Left ventricle myocardium superior (tissue), 1 donor: Measurements from ENCODE around the gene AP3S2. TPM values are rescaled to one million over a fixed set of nuclear protein-coding genes. Genes with fewer than 3 reads are reported as not detected.
"Not testable (repeated sequence)": the region's sequence is repeated elsewhere in the genome, so short reads cannot be mapped to it uniquely, and the experiment has no call there.

Source experiments
- ATAC-seq: fragments of 200-7000 bp; cut with Tn5 transposase; one replicate; pipeline ENCODE4 v1.9.1; 2020; ENCODE audit warnings: mild to moderate bottlenecking, moderate library complexity
- DNase-seq: peaks from one replicate; pipeline ENCODE4 v3.0.0-alpha.2; 2020
- intact Hi-C: fragments of 100-400 bp; cut with micrococcal nuclease; formaldehyde crosslinking; loops from one replicate; pipeline ENCODE4 v1.11.0; 2022
- total RNA-seq: library from RNA; stranded (reverse); fragmentation: NEBNext Ultra II Directional; extraction: Animal tissue kit (Norgen Biotek cat#: 25700); gene quantifications from one replicate; pipeline ENCODE4 v1.2.1, GENCODE V29; 2021
- donor health status: DM: no; HTN: yes; CAD: no; lungs with severe emphysema.

The AP3S2 gene
- total RNA-seq, 1 donor from 2014 or later = 46.6 TPM

- intact Hi-C loops = no loop called here
- ATAC-seq (no peak), DNase-seq (no peak)
Observed at GRCh38 chr15:89841962-89842361, 51.8 kb downstream of the AP3S2 start.

DNA sequence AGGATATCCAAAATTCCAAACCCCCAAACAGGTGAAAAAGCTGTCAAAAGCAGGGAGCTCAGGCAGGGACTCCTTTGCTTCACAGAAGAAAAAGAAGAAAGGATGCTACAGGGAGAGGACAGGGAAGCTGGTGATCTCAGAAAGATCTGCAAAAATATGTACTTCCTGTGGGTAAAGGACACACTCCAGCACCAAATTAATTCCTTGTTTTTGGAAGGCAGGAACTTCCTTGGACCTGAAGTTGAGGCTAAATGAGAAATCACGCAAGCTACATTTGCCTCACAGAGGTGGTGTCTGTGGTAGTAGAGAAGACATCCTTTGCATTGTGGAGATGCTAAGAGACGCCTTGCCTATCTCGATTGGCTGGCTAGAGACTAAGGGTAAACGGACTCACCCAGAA, 52.5 kb downstream of the AP3S2 start:
- DNase-seq = no peak
- ATAC-seq = no peak
- intact Hi-C loops = no loop called here

DNA sequence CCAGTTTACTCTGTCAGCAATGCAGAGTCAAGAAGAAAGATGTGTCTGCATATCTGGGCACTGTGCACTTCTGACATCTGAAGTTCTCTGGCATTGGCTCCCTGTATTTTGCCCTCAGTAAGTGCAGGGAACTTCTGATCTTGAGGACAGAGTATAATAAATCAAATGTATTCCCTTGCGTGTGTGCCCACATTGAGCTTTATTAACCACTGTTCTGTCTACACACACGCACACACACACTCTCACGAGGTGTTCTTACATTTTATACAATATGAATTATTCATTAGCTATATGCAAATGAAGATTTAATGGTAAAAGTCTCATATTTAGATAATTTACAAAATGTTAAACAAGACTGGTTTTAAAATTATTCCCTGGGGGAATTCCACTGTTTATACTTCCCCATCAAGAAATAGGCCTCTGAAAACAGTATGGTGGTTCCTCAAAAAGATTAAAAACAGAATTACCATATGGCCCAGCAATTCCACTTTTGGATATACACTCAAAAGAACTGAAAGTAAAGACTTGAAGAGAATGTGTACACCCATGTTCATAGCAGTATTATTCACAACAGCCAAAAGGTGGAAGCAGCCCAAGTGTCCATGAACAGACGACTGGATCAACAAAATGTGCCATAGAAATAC, 54.5 kb downstream of the AP3S2 start:
- intact Hi-C loops = no loop called here
- ATAC-seq = no peak
- DNase-seq = no peak

- DNase-seq (no peak), ATAC-seq (peak; percentile 30)
- intact Hi-C loops = no loop called here
Observed at GRCh38 chr15:89837830-89838178, 56.0 kb downstream of the AP3S2 start.

DNA sequence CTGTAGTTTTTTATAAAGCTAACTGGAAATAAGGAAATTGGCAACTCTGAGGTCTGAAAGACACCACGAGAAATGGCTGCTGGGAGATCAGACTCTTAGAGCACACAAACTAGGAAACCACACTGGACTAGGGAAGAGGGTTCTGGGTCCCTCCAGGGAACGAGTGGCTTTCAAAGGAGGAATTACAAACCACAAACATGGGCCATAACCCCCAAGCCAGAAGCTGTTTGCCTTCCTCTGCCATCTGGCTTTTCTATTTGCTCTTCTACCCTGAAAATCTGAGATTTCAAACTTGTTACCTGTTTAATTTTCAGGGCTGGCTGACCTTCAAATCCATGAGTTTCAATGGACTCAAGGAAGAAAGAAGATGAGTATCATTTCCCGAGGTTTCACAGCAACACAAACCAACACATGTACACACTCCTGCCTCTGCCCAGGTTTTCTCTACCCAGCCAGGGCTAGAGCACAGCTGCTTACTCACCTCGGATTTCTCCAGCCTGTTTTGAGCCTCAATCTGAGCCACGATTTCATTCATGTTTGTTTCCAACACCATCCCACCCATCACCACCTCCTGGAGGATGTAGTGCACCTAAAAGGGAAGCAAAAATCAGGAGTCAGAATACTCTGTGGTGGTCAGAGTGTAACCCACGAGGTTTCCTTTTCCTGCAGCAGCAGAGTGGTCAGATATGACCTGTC, 56.5 kb downstream of the AP3S2 start:
- DNase-seq = no peak
- intact Hi-C loops = no loop called here
- ATAC-seq = peak; percentile 44

DNA sequence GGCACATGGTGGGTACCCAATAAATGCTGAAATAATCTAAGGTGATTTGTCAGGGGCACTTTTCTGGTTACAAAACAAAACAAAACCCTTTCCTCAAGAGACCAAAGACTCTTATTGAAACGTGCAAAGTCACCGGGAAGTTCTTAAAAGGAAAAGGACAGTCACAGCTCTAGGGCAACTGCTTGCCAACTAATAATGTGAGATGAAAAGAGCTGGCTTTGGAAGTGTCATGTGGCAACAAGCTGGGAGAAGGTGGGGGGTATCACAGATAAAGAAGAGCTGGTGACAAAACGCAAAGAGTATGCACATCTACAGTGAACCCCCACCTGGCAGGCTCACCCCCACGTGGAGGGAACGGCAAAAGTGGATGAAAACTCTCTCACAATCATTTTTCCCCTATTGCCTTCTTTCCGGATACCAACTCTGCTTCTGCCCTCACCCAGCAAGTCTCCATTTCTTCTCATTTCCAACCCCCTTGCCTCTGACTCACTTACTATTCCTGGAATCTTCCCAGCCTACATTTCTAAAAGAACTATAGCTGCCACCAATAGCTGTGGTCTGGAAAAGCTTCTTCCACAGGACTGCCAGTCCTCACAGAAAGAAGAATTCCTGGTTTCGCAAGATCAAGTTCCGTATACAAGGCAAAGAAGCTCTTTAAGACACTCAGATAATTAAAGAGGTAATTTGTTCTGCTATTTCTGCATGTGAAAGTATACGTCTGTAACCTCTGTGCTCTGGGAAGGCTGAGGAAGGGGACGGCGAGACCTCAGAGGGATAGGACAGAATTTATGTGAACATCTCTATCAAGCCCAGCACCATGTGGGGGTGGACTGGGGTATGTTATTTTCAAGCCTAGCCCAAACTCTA, 57.3 kb downstream of the AP3S2 start:
- no peak for DNase-seq
- intact Hi-C loops = no loop called here

DNA sequence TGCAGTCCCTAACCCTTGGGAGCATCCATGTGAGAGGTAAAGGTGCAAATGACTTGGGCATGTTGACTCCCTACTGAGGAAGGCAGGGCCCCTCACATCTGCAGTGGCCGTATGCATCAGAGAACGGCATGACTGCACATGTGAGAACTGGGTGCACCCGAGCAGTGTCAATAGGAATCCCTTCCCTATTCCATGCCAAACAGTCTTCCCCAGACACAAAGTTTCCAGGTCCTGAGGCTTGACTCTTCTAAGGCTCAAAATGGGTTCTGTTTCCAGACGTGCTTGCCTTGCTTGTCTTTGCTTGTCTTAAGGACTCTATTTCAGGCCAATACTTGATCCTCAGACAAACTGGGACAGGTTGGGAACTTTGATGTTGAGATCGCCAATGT, 58.6 kb downstream of the AP3S2 start:
- ATAC-seq (no peak), DNase-seq (no peak)
- intact Hi-C loops = no loop called here

More for the DNA sequence above, 57.3 kb downstream of the AP3S2 start:
- peak; percentile 77 for ATAC-seq

DNA sequence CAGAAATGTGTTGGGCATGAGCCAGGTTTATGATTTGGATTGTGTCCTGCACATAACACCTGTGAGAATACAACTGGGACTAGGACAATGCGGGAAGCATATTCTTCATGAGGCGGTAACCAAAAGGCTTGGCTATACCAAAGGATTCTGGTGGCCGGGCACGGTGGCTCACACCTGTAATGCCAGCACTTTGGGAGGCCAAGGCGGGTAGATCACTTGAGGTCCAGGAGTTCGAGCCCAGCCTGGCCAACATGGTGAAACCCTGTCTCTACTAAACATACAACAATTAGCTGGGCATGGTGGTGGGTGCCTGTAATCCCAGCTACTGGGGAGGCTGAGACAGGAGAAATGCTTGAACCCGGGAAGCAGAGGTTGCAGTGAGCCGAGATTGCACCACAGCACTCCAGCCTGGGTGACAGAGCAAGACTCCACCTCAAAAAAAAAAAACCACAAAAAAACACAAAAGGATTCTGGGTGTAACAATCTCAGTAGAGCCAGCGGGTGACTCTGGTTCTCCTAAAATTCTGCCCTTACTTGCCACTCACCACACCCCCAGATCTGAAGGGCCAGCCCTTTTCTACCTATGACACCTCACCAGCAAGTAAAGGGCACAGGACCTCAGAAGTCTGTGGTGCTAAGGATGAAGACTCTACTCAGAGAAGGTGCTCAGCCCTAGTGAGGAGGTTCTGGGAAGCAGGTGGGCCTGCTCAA, 59.2 kb downstream of the AP3S2 start:
- not testable (repeated sequence) for ATAC-seq

DNA sequence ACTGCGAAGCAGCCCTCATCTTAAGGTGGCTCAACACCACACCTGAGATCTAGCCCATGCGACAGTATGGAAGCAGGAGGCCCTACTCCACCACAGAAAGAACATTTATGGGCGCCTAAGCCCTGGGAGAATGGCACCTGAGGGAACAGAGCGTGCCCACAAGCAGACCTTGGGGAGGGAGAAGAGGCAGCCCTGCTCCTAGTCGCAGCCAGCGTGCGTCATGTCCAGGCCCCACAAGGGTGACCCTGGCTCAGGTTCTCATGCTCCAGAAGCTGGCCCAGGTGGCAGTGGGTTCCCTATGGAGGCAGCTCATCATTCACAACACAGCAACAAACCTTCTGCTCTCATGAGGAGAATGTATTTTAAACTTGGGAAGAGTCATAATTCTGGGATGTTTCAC, 59.8 kb downstream of the AP3S2 start:
- DNase-seq (no peak), ATAC-seq (no peak)
- intact Hi-C loops = no loop called here

More for the DNA sequence above, 59.2 kb downstream of the AP3S2 start:
- intact Hi-C loops, DNase-seq: not testable (repeated sequence)

- intact Hi-C loops = no loop called here
- DNase-seq = no peak
- ATAC-seq = no peak
Observed at GRCh38 chr15:89830639-89831038, 63.2 kb downstream of the AP3S2 start.

DNA sequence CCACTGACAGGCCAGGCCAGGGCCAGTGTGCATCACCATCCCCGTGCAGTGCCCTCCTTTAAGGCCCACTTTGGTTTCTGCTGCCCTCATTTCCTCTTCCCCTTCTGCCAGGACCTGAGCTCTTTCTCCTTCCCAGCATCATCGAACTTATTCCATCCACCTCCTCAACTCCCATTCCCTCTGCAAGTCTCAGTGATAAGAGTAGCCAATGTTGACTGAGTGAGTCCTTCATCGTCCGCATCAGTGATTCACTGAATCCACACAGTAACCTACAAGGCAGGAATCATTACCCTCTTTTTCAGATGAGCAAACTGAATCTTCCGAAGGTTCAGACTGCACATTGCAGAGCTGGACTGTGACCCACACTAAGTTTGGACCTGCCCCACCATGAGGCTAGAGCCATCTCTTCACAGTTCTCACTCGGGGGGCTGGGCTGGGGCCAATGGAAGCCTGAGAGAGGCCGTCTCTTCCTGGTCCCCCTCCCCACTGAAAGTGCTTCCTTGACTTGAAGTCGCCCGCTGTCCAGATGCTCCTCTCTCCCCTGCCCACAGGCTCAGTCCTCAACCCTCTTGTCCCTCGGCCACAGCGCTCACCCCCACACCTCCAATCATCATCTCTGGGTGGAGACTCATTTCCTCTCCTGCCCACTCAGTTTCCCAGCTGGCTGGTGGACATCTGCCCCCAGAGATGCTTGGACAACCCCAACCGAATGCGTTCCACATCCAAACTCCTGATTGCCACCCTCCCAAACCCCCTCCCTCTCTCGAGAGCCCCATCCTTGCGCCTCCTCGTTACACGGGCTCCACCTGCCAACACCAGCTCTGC, 64.0 kb downstream of the AP3S2 start:
- intact Hi-C loops = no loop called here
- ATAC-seq (no peak), DNase-seq (no peak)

DNA sequence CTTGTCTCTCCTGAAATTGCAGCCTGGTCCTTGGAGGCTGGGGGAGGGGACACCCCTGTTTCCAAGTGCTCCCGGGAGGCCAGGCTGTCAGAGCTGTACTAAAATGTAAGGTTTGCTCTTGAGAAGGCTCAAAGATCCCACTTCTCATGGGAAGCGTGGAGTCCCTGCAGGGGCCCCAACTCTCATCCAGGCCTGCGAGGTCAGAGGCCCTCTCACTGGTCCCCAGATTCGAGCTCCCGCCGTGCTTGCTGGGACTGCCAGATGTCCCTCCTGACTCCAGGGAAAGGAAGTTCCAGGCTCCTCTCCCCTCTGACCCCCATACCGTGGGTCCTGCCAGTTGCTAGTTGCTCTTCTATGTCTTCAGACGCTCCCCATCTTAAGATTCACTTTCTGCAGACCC, 64.6 kb downstream of the AP3S2 start:
- ATAC-seq = no peak
- DNase-seq = no peak
- intact Hi-C loops = no loop called here

- peak; percentile 87 for ATAC-seq
- intact Hi-C loops = no loop called here
- DNase-seq = peak; percentile 78
Observed at GRCh38 chr15:89828281-89829145, 65.3 kb downstream of the AP3S2 start.

DNA sequence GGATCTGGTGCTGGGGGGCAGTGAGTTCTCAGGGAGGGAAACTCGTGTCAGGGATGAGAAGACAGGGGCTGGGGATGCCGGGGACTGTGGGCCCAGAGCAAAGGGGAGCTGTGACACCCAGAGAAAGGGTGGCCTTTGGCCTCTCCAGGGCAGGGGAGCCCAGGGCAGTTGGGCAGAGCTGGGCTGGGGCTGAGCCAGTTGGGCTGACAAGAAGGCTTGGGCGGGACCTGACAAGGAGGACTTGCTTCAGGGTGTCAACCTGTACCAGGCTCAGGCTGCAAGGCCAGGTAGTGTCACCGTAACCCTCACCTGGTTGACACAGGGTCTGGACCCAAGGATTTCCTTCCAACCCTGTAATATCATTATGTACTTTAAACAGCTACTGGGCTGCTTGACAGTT, 66.0 kb downstream of the AP3S2 start:
- peak; percentile 10 for ATAC-seq
- intact Hi-C loops = no loop called here
- no peak for DNase-seq

DNA sequence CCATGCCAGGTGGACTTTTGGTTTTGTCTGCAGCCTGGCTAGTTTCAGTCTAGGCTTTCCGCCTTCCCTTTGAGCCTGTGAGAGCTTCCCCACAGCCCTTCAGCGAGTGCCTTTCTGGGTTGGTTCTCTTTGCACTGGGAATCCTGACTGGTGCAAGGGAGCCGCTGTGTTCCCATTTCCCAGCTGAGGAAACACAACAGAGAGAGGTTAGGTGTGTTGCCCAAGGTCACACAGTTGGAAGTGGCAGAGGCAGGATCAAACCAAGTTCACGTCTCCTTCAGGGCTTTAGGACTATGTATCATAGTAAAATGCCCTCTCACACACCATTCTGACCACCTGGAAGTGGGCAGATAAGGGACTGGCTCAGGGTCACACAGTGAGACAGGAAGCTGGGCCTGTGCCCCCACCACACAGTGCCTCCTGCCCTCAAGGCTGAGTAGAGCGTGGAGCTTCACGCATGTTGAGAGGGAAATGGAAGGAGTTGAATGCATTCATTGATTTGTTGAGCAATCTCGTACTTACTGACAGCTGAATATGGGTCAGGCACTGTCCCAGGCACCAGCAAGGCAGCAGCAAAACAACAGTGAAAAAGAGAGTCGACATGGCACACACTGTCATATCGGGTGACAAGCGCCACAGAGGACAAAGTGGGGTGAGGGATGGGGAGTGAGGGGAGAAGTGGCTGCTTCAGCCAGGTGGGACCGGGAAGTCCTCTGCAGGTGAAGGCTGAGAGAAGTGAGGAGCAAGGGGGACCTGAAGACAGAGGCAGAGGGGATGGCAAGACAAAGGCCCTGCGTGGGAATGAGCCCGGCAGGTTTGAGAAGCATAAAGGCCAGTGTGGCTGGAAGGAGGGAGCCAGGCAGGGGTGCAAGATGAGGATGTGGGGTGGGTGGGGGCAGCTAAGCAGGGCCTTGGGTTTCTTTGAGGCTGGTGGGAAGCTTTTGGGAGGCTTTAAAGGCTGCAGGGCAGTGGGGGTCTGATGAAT, 66.8 kb downstream of the AP3S2 start:
- ATAC-seq (no peak), DNase-seq (no peak)
- intact Hi-C loops = no loop called here

GRCh38 chr15:89825271-89825940, 68.4 kb downstream of the AP3S2 start:
- DNase-seq (no peak), ATAC-seq (no peak)
- intact Hi-C loops = no loop called here

DNA sequence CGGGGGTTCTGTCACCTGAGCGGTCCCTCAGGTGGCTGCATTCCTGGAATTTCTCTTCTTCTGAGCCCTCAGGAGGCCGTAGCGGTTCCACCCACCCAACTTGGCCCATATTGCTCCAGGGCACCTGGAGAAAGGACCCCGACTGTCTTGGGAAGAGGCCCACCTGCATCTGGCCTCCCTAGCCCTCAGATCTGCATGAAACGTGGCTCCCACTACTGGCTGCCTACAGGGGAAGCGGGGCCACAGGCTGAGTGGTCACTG, 69.3 kb downstream of the AP3S2 start:
- no peak for DNase-seq

More for the DNA sequence above, 69.3 kb downstream of the AP3S2 start:
- intact Hi-C loops = no loop called here
- ATAC-seq = no peak
